Panc1 (cell line): Measurements from ENCODE around the gene PIP4K2A. TPM values are rescaled to one million over a fixed set of nuclear protein-coding genes. Genes with fewer than 3 reads are reported as not detected.

Experiments used
- ATAC-seq: fragments of 200-7000 bp; cut with Tn5 transposase; 2 replicates; pipeline ENCODE4 v1.9.1; 2020; ENCODE audit warnings: mild to moderate bottlenecking, moderate library complexity
- BruUV-seq: library from RNA; stranded (reverse); fragments of 400-500 nt; replicated peaks from 2 replicates; lab custom pipeline; 2021; lab: Mats Ljungman, UMichigan
- CTCF ChIA-PET: fragments of 300-600 bp; sonication (Branson Sonifier 250); formaldehyde crosslinking; loops from one replicate; lab custom pipeline; 2022; ENCODE audit warnings: antibody characterized with exemption; lab: Charles Lee
- POLR2A ChIA-PET: fragments of 300-600 bp; sonication (Branson Sonifier 250); formaldehyde crosslinking; loops from one replicate; lab custom pipeline; 2022; ENCODE audit warnings: antibody characterized with exemption; lab: Charles Lee
- DNase-seq: peaks from one replicate; pipeline ENCODE4 v3.0.0-alpha.2; 2010; ENCODE audit warnings: low read depth, low spot score
- H3K27ac ChIP-seq: 2 replicates; pipeline ENCODE4 v1.5.1; 2011; ENCODE audit warnings: mild to moderate bottlenecking, low read length, inconsistent platforms
- H3K27me3 ChIP-seq: fragments of 200-500 bp; sonication (Bioruptor generic); 2 replicates; pipeline ENCODE4 v1.6.0; 2014; ENCODE audit warnings: low read length, inconsistent platforms; ENCODE audit not compliant: control insufficient read depth, insufficient read depth
- H3K36me3 ChIP-seq: fragments of 200-500 bp; sonication (Bioruptor generic); 2 replicates; pipeline ENCODE4 v1.5.1; 2014; ENCODE audit warnings: inconsistent platforms, mild to moderate bottlenecking, low read length, moderate library complexity; ENCODE audit not compliant: control insufficient read depth, insufficient read depth
- H3K4me1 ChIP-seq: 2 replicates; pipeline ENCODE4 v1.5.1; 2011; ENCODE audit warnings: inconsistent platforms, mild to moderate bottlenecking, low read length, moderate library complexity; ENCODE audit not compliant: control insufficient read depth, insufficient read depth
- H3K4me3 ChIP-seq, 2 experiments: 2 replicates each; pipeline ENCODE4 v1.5.1; 2011 to 2012; ENCODE audit warnings: low read depth in 2 of 2, low read length in 2 of 2, mild to moderate bottlenecking in 2 of 2, inconsistent platforms in 1 of 2, moderate library complexity in 1 of 2
- H3K9me3 ChIP-seq: fragments of 200-500 bp; sonication (Bioruptor generic); 2 replicates; pipeline ENCODE4 v1.5.1; 2014; ENCODE audit warnings: low read depth, mild to moderate bottlenecking, inconsistent platforms, low read length, moderate library complexity; ENCODE audit not compliant: control insufficient read depth, insufficient read depth
- CTCF ChIP-seq: fragments of 450-650 bp; IDR thresholded peaks from 2 replicates; pipeline ENCODE4 v1.5.1; 2017; ENCODE audit warnings: mild to moderate bottlenecking
- POLR2AphosphoS5 ChIP-seq: IDR thresholded peaks from 2 replicates; pipeline ENCODE4 v1.6.1; 2012; ENCODE audit warnings: mild to moderate bottlenecking, low read depth, low read length, moderate library complexity
- REST ChIP-seq, 2 experiments: IDR thresholded peaks; 2 replicates each; pipeline ENCODE4 v1.6.1; 2011 to 2012; ENCODE audit warnings: low read depth in 2 of 2, control low read depth in 1 of 2, low read length in 1 of 2, mild to moderate bottlenecking in 1 of 2, moderate library complexity in 1 of 2; ENCODE audit not compliant: insufficient read depth in 1 of 2
- SIN3A ChIP-seq: IDR thresholded peaks from 2 replicates; pipeline ENCODE4 v1.6.1; 2012; ENCODE audit warnings: low read depth, mild to moderate bottlenecking, low read length, moderate library complexity, borderline replicate concordance; ENCODE audit not compliant: insufficient read depth
- TCF7L2 ChIP-seq: IDR thresholded peaks from 2 replicates; pipeline ENCODE4 v1.6.1; 2011; ENCODE audit warnings: mild to moderate bottlenecking, low read depth, low read length, inconsistent platforms
- in situ Hi-C: cut with HindIII; loops from 2 replicates; pipeline ENCODE4 v1.10.0; 2016; ENCODE audit warnings: low sequenced_read_pairs, low pct_unique_long_range_greater_than_20kb
- intact Hi-C: fragments of 100-400 bp; cut with micrococcal nuclease; formaldehyde crosslinking; loops from one replicate; pipeline ENCODE4 v1.10.0; 2022; ENCODE audit not compliant: unreplicated experiment
- total RNA-seq: library from RNA; stranded (reverse); gene quantifications from one replicate; pipeline ENCODE4 v1.2.1, GENCODE V29; 2021; ENCODE audit not compliant: unreplicated experiment

PIP4K2A gene
- total RNA-seq, 1 experiment from 2014 or later = 25.2 TPM

GRCh38 chr10:22724773-22725172 lies 10.4 kb upstream of the PIP4K2A start:
- ChIA-PET CTCF (no interaction called here), POLR2A (no interaction called here)
- Histone ChIP-seq H3K27ac (no peak overlapping the region), H3K4me1 (no peaks in the 10 kb centered on the region), H3K27me3 (no peaks in the 10 kb centered on the region), H3K4me3 (no peak overlapping the region), H3K36me3 (no peaks in the 10 kb centered on the region), H3K9me3 (no peaks in the 10 kb centered on the region)
- ATAC-seq = no peak
- BruUV-seq = no TSS peak
- no peak for DNase-seq
- intact Hi-C loops = no loop called here
- TF ChIP-seq TCF7L2 = no peak
- no peak for TF ChIP-seq POLR2AphosphoS5
- TF ChIP-seq SIN3A = no peak
- no peak for TF ChIP-seq CTCF
- TF ChIP-seq REST (IDR thresholded peaks at IDR 0.05; ENCODE audit: insufficient read depth in 1 of 2, low read depth in 2 of 2, low read length in 1 of 2) = no peak
- in situ Hi-C loops = no loop called here

- TF ChIP-seq SIN3A = no peak
- no peak for TF ChIP-seq CTCF
- no peak for TF ChIP-seq TCF7L2
- TF ChIP-seq REST (IDR thresholded peaks at IDR 0.05; ENCODE audit: insufficient read depth in 1 of 2, low read depth in 2 of 2, low read length in 1 of 2) = no peak
- no peak for TF ChIP-seq POLR2AphosphoS5
- no peaks in the 10 kb centered on the region for H3K9me3 ChIP-seq
- in situ Hi-C loops = no loop called here
- no peaks in the 10 kb centered on the region for H3K4me1 ChIP-seq
- no peaks in the 10 kb centered on the region for H3K36me3 ChIP-seq
- POLR2A ChIA-PET = interaction anchor here (0.6 kb wide), 1 partner anchor 27 kb away, joined by 5 read pairs; no protein-coding TSS in a partner anchor
- H3K27ac ChIP-seq = no peak overlapping the region
- DNase-seq = no peak
- ATAC-seq = no peak
- intact Hi-C loops = no loop called here
- H3K4me3 ChIP-seq = no peak overlapping the region
- no peaks in the 10 kb centered on the region for H3K27me3 ChIP-seq
- no TSS peak for BruUV-seq
- CTCF ChIA-PET = no interaction called here
Measured at GRCh38 chr10:22723783-22724182, 9.4 kb upstream of the PIP4K2A start.
